IMR-90 (cell line): ENCODE measurements around the gene APEX1. TPM values are rescaled to one million over a fixed set of nuclear protein-coding genes. Genes with fewer than 3 reads are reported as not detected.

ENCODE experiments used
- ATAC-seq: fragments of 200-7000 bp; cut with Tn5 transposase; 2 replicates; pipeline ENCODE4 v1.9.1; 2020; ENCODE audit warnings: low read depth, mild to moderate bottlenecking, moderate library complexity
- BruUV-seq: library from RNA; stranded (reverse); fragments of 400-500 nt; replicated peaks from 2 replicates; lab custom pipeline; 2021; lab: Mats Ljungman, UMichigan
- CTCF ChIA-PET: fragments of 300-600 bp; formaldehyde crosslinking; extraction: SDS; loops from one replicate; lab custom pipeline; 2021; ENCODE audit warnings: antibody characterized with exemption; lab: Yijun Ruan, JAX
- POLR2A ChIA-PET: fragments of 300-600 bp; sonication (Branson Sonifier 250); formaldehyde crosslinking; loops from one replicate; lab custom pipeline; 2022; ENCODE audit warnings: antibody characterized with exemption; ENCODE audit not compliant: unreplicated experiment; lab: Charles Lee
- DNase-seq: peaks from one replicate; pipeline ENCODE4 v3.0.0; 2013
- H2AFZ ChIP-seq: replicated peaks from 2 replicates; pipeline ENCODE3; 2013; ENCODE audit warnings: low read length, mild to moderate bottlenecking; ENCODE audit not compliant: poor library complexity
- H2AK5ac ChIP-seq: 2 replicates; pipeline ENCODE4 v1.6.1; 2013; ENCODE audit warnings: low read depth, low read length, inconsistent platforms
- H2AK9ac ChIP-seq: replicated peaks from 2 replicates; pipeline ENCODE3; 2013; ENCODE audit warnings: mild to moderate bottlenecking, low read depth, low read length, moderate library complexity; ENCODE audit not compliant: poor library complexity
- H2BK120ac ChIP-seq: 2 replicates; pipeline ENCODE4 v1.6.1; 2013; ENCODE audit warnings: low read depth, low read length, inconsistent platforms
- H2BK15ac ChIP-seq: 3 replicates; pipeline ENCODE4 v1.6.1; 2013; ENCODE audit warnings: low read depth, low read length, inconsistent platforms
- H2BK20ac ChIP-seq: 2 replicates; pipeline ENCODE4 v1.6.1; 2013; ENCODE audit warnings: low read depth, mild to moderate bottlenecking, inconsistent platforms, low read length, moderate library complexity
- H2BK5ac ChIP-seq: 2 replicates; pipeline ENCODE4 v1.6.1; 2013; ENCODE audit warnings: mild to moderate bottlenecking, low read depth, low read length, inconsistent platforms; ENCODE audit not compliant: poor library complexity, severe bottlenecking
- H3K14ac ChIP-seq: replicated peaks from 2 replicates; pipeline ENCODE4 v1.6.1; 2013; ENCODE audit warnings: low read depth, low read length, inconsistent platforms
- H3K18ac ChIP-seq: 2 replicates; pipeline ENCODE4 v1.6.1; 2013; ENCODE audit warnings: low read depth, low read length, control low read depth
- H3K23ac ChIP-seq: 2 replicates; pipeline ENCODE4 v1.6.1; 2013; ENCODE audit warnings: low read depth, low read length, inconsistent platforms
- H3K27ac ChIP-seq: 2 replicates; pipeline ENCODE4 v1.5.1; 2013; ENCODE audit warnings: mild to moderate bottlenecking, control low read depth, low read length; ENCODE audit not compliant: insufficient read depth
- H3K27me3 ChIP-seq: 2 replicates; pipeline ENCODE4 v1.6.1; 2013; ENCODE audit warnings: low read length; ENCODE audit not compliant: control insufficient read depth, insufficient read depth
- H3K36me3 ChIP-seq: 2 replicates; pipeline ENCODE4 v1.6.1; 2013; ENCODE audit warnings: low read length, mixed read lengths; ENCODE audit not compliant: control insufficient read depth, insufficient read depth
- H3K4ac ChIP-seq: 2 replicates; pipeline ENCODE4 v1.6.1; 2013; ENCODE audit warnings: low read depth, low read length, inconsistent platforms
- H3K4me1 ChIP-seq: 2 replicates; pipeline ENCODE4 v1.6.1; 2013; ENCODE audit warnings: low read length, mixed read lengths; ENCODE audit not compliant: control insufficient read depth, insufficient read depth
- H3K4me2 ChIP-seq: 2 replicates; pipeline ENCODE4 v1.6.1; 2013; ENCODE audit warnings: low read depth, mild to moderate bottlenecking, control low read depth, low read length, moderate library complexity
- H3K4me3 ChIP-seq: 2 replicates; pipeline ENCODE4 v1.5.1; 2013; ENCODE audit warnings: low read depth, mild to moderate bottlenecking, control low read depth, low read length, moderate library complexity; ENCODE audit not compliant: insufficient read depth
- H3K56ac ChIP-seq: 2 replicates; pipeline ENCODE4 v1.6.1; 2013; ENCODE audit warnings: low read length, inconsistent platforms; ENCODE audit not compliant: insufficient read depth; ENCODE audit errors: extremely low read depth
- H3K79me1 ChIP-seq, 2 experiments: 2 replicates each; pipeline ENCODE4 v1.6.1; 2013; ENCODE audit warnings: low read length in 2 of 2, inconsistent platforms in 1 of 2, low read depth in 1 of 2
- H3K9ac ChIP-seq: 2 replicates; pipeline ENCODE4 v1.6.1; 2013; ENCODE audit warnings: low read depth, low read length, control low read depth
- H3K9me1 ChIP-seq: 2 replicates; pipeline ENCODE4 v1.6.1; 2013; ENCODE audit warnings: low read length, inconsistent platforms; ENCODE audit not compliant: insufficient read depth
- H3K9me3 ChIP-seq: 2 replicates; pipeline ENCODE4 v1.6.1; 2013; ENCODE audit warnings: low read length; ENCODE audit not compliant: control insufficient read depth, insufficient read depth
- H4K20me1 ChIP-seq: 2 replicates; pipeline ENCODE4 v1.6.1; 2013; ENCODE audit warnings: low read length, inconsistent platforms; ENCODE audit not compliant: insufficient read depth
- H4K5ac ChIP-seq: 2 replicates; pipeline ENCODE4 v1.6.1; 2013; ENCODE audit warnings: mild to moderate bottlenecking, low read depth, low read length, control low read depth
- H4K8ac ChIP-seq, 2 experiments: 2 replicates each; pipeline ENCODE4 v1.6.1; 2013; ENCODE audit warnings: low read depth in 2 of 2, low read length in 2 of 2, control low read depth in 1 of 2, inconsistent platforms in 1 of 2
- H4K91ac ChIP-seq: 2 replicates; pipeline ENCODE4 v1.6.1; 2013; ENCODE audit warnings: low read depth, low read length, inconsistent platforms; ENCODE audit not compliant: insufficient read depth
- BHLHE40 ChIP-seq: fragments of 150-350 bp; IDR thresholded peaks from 2 replicates; pipeline ENCODE4 v1.6.1; 2016; ENCODE audit warnings: mild to moderate bottlenecking, low read depth, low read length
- CHD1 ChIP-seq: IDR thresholded peaks from 2 replicates; pipeline ENCODE4 v1.6.1; 2012; ENCODE audit warnings: low read depth, low read length, improper control_type of control experiment
- FOS ChIP-seq: fragments of 150-350 bp; IDR thresholded peaks from 2 replicates; pipeline ENCODE4 v1.6.1; 2016; ENCODE audit warnings: low read depth, low read length
- RAD21 ChIP-seq: IDR thresholded peaks from 2 replicates; pipeline ENCODE4 v1.6.1; 2012; ENCODE audit warnings: low read length, improper control_type of control experiment
- USF2 ChIP-seq: fragments of 150-350 bp; IDR thresholded peaks from 2 replicates; pipeline ENCODE4 v1.6.1; 2017; ENCODE audit warnings: mild to moderate bottlenecking, antibody characterized with exemption, low read length, low read depth
- WGBS, 2 experiments: methylation state at CpG; one replicate each; pipeline versions ENCODE4 v1.1.5 to v1.1.7; 2013; ENCODE audit warnings: missing lambda C conversion rate in 2 of 2; ENCODE audit not compliant: insufficient read length in 1 of 2; ENCODE audit errors: extremely low coverage in 2 of 2; 5-methylcytosine and 5-hydroxymethylcytosine counted together
- dilution Hi-C: fragments of 300-500 bp; cut with HindIII; formaldehyde crosslinking; loops from one replicate; pipeline ENCODE4 v1.14.3; 2018; ENCODE audit warnings: low sequenced_read_pairs; ENCODE audit not compliant: unreplicated experiment
- in situ Hi-C: fragments of 300-500 bp; cut with MboI; formaldehyde crosslinking; loops from 3 replicates; pipeline ENCODE4 v1.14.3; 2019; ENCODE audit warnings: low sequenced_read_pairs, inconsistent platforms, mixed read lengths
- intact Hi-C: fragments of 100-400 bp; cut with micrococcal nuclease; formaldehyde crosslinking; loops from 2 replicates; pipeline ENCODE4 v1.10.0; 2022
- polyA plus RNA-seq, 3 experiments: library from polyadenylated mRNA; depleted of rRNA; stranded (reverse); fragments of >200 nt; gene quantifications; 2 replicates each; pipeline ENCODE4 v1.2.3, GENCODE V29; 2012; ENCODE audit warnings: low replicate concordance in 1 of 3
- total RNA-seq: library from RNA; depleted of rRNA; stranded (reverse); fragments of >200 nt; gene quantifications from 2 replicates; pipeline ENCODE4 v1.2.3, GENCODE V29; 2012

APEX1 gene
- total and polyA plus RNA-seq, 2 of the 4 experiments (the other 2 are of a cell fraction) = 125 to 241 TPM

GRCh38 chr14:20486684-20487395 lies 31.8 kb downstream of the APEX1 start:
- intact Hi-C loops = loop anchor here (10.0 kb wide), 1 partner anchor 1708 kb away; no protein-coding TSS in a partner anchor
- H3K79me1 ChIP-seq = no peaks in the 10 kb centered on the region
- no peak overlapping the region for H2AK9ac ChIP-seq
- H3K23ac ChIP-seq = no peak overlapping the region
- H2BK15ac ChIP-seq = no peak overlapping the region
- no peak overlapping the region for H3K4me2 ChIP-seq
- ChIA-PET POLR2A (no interaction called here), CTCF (interaction anchor here (0.6 kb wide), 1 partner anchor 52 kb away, joined by 4 read pairs; no protein-coding TSS in a partner anchor)
- no peak overlapping the region for H3K14ac ChIP-seq
- H4K8ac ChIP-seq = no peak overlapping the region
- no peaks in the 10 kb centered on the region for H3K9me1 ChIP-seq
- no peak overlapping the region for H4K91ac ChIP-seq
- no peaks in the 10 kb centered on the region for H3K4me1 ChIP-seq
- no peak overlapping the region for H3K9ac ChIP-seq
- H3K36me3 ChIP-seq = no peaks in the 10 kb centered on the region
- dilution Hi-C loops = no loop called here
- H3K18ac ChIP-seq = no peak overlapping the region
- H4K5ac ChIP-seq = no peak overlapping the region
- no peak overlapping the region for H2AK5ac ChIP-seq
- H4K20me1 ChIP-seq = no peaks in the 10 kb centered on the region
- H2AFZ ChIP-seq = no peak overlapping the region
- DNase-seq (no peak), ATAC-seq (no peak)
- 74% methylated on average over 6 of the region's 8 CpGs; no CpG with 5 or more reads in 1 of the 2 experiments for WGBS, 2 experiments
- H3K9me3 ChIP-seq = no peaks in the 10 kb centered on the region
- no peak overlapping the region for H3K27ac ChIP-seq
- H2BK20ac ChIP-seq = no peak overlapping the region
- H3K27me3 ChIP-seq = no peaks in the 10 kb centered on the region; the same call in none of the 2 replicates
- H2BK5ac ChIP-seq = no peak overlapping the region
- H3K56ac ChIP-seq = no peak overlapping the region
- H2BK120ac ChIP-seq = no peak overlapping the region
- no peak overlapping the region for H3K4ac ChIP-seq
- BruUV-seq = no TSS peak
- TF ChIP-seq USF2 (no peak), RAD21 (no peak), FOS (no peak), BHLHE40 (no peak), CHD1 (no peak)
- in situ Hi-C loops = no loop called here
- no peak overlapping the region for H3K4me3 ChIP-seq
